Naive thymus-derived CD4-positive, alpha-beta T cell (primary cell): ENCODE measurements around the gene OTOP1. TPM values are rescaled to one million over a fixed set of nuclear protein-coding genes. Genes with fewer than 3 reads are reported as not detected.
"Not testable (repeated sequence)": the region's sequence is repeated elsewhere in the genome, so short reads cannot be mapped to it uniquely, and the experiment has no call there.

ENCODE experiments used
- ATAC-seq: fragments of 150-1000 bp; cut with Tn5 transposase; 2 replicates; pipeline ENCODE4 v1.10.0; 2021; ENCODE audit warnings: mild to moderate bottlenecking, moderate library complexity
- CTCF ChIA-PET: fragments of 350-600 bp; sonication (Branson Sonifier 250); formaldehyde crosslinking; loops from one replicate; lab custom pipeline; 2021; ENCODE audit warnings: antibody characterized with exemption; lab: Charles Lee
- POLR2A ChIA-PET: fragments of 350-600 bp; sonication (Branson Sonifier 250); formaldehyde crosslinking; loops from one replicate; lab custom pipeline; 2021; ENCODE audit warnings: antibody characterized with exemption, inconsistent platforms; lab: Charles Lee
- DNase-seq, 9 donors: peaks; one replicate each; pipeline versions ENCODE4 v3.0.0 to v3.0.0-alpha.2; 2020 to 2022; ENCODE audit warnings: mixed read lengths in 1 of 9
- H3K27ac ChIP-seq: one replicate; pipeline ENCODE4 v1.7.0; 2013; ENCODE audit warnings: mild to moderate bottlenecking, low read depth, low read length, moderate library complexity
- H3K27me3 ChIP-seq, 2 donors: one replicate each; pipeline ENCODE4 v1.7.0; 2013; ENCODE audit warnings: low read length in 2 of 2, mild to moderate bottlenecking in 2 of 2, moderate library complexity in 2 of 2; ENCODE audit not compliant: control insufficient read depth in 2 of 2, insufficient read depth in 2 of 2
- H3K36me3 ChIP-seq, 3 experiments: 1 replicate in 2 of 3; 2 replicates in 1 of 3; pipeline ENCODE4 v1.7.0; 2013; ENCODE audit warnings: low read length in 3 of 3, mild to moderate bottlenecking in 3 of 3, moderate library complexity in 1 of 3; ENCODE audit not compliant: insufficient read depth in 3 of 3, control insufficient read depth in 2 of 3
- H3K4me1 ChIP-seq, 2 donors: one replicate each; pipeline ENCODE4 v1.7.0; 2013; ENCODE audit warnings: low read length in 2 of 2, mild to moderate bottlenecking in 2 of 2, moderate library complexity in 1 of 2; ENCODE audit not compliant: control insufficient read depth in 2 of 2, insufficient read depth in 2 of 2
- H3K4me3 ChIP-seq: 2 replicates; pipeline ENCODE4 v1.7.0; 2013; ENCODE audit warnings: mild to moderate bottlenecking, low read length
- H3K9me3 ChIP-seq, 3 experiments: 1 replicate in 2 of 3; 2 replicates in 1 of 3; pipeline ENCODE4 v1.7.0; 2013; ENCODE audit warnings: low read length in 3 of 3; ENCODE audit not compliant: control insufficient read depth in 2 of 3
- H3K27ac Mint-ChIP-seq, 9 donors: one replicate each; pipeline ENCODE4 v1.8.0; 2020 to 2022; ENCODE audit warnings: mixed read lengths in 9 of 9, mild to moderate bottlenecking in 8 of 9, moderate library complexity in 5 of 9, inconsistent platforms in 2 of 9
- H3K27me3 Mint-ChIP-seq, 5 donors: one replicate each; pipeline ENCODE4 v1.8.0; 2021 to 2022; ENCODE audit warnings: mixed read lengths in 5 of 5, mild to moderate bottlenecking in 1 of 5
- H3K36me3 Mint-ChIP-seq, 5 donors: one replicate each; pipeline ENCODE4 v1.8.0; 2020 to 2022; ENCODE audit warnings: mixed read lengths in 5 of 5, mild to moderate bottlenecking in 3 of 5, inconsistent platforms in 1 of 5
- H3K4me1 Mint-ChIP-seq, 7 donors: one replicate each; pipeline ENCODE4 v1.8.0; 2020 to 2022; ENCODE audit warnings: mixed read lengths in 7 of 7, mild to moderate bottlenecking in 3 of 7, inconsistent platforms in 1 of 7
- H3K4me3 Mint-ChIP-seq, 10 donors: one replicate each; pipeline ENCODE4 v1.8.0; 2020 to 2022; ENCODE audit warnings: mild to moderate bottlenecking in 10 of 10, mixed read lengths in 10 of 10, moderate library complexity in 6 of 10, inconsistent platforms in 2 of 10
- H3K9me3 Mint-ChIP-seq, 11 donors: one replicate each; pipeline ENCODE4 v1.8.0; 2020 to 2022; ENCODE audit warnings: mixed read lengths in 11 of 11, mild to moderate bottlenecking in 4 of 11, inconsistent platforms in 1 of 11, moderate library complexity in 1 of 11
- intact Hi-C, 2 donors: fragments of 100-400 bp; cut with micrococcal nuclease; formaldehyde crosslinking; loops; one replicate each; pipeline ENCODE4 v1.15.1; 2023
- polyA plus RNA-seq, 2 donors: library from polyadenylated mRNA; unstranded; fragments of 300-500 nt; fragmentation: Illumina TruSeq; gene quantifications; one replicate each; pipeline ENCODE4 v1.2.3, GENCODE V29; 2021
- total RNA-seq, 6 experiments: library from RNA in 5 of 6; stranded (reverse) in 5 of 6; gene quantifications; 1 replicate in 5 of 6; 2 replicates in 1 of 6; pipeline ENCODE4 v1.2.3 and lab custom pipeline; 2021 to 2026

The OTOP1 gene
- total and polyA plus RNA-seq, 7 experiments from 2014 or later = not detected

GRCh38 chr4:4254666-4255065 lies 27.9 kb upstream of the OTOP1 start:
- Mint-ChIP-seq H3K9me3 (no peaks in the 10 kb centered on the region), H3K4me3 (no peak overlapping the region), H3K4me1 (peaks cover 0 to 8% (median 0%) of the 10 kb centered on the region in 7 donors), H3K27me3 (peaks cover 0 to 12% (median 0%) of the 10 kb centered on the region in 5 donors), H3K36me3 (no peaks in the 10 kb centered on the region), H3K27ac (no peak overlapping the region)
- Histone ChIP-seq H3K4me1 (no peaks in the 10 kb centered on the region), H3K27me3 (no peaks in the 10 kb centered on the region), H3K36me3 (no peaks in the 10 kb centered on the region), H3K9me3 (no peaks in the 10 kb centered on the region), H3K4me3 (no peak overlapping the region), H3K27ac (no peak overlapping the region)
- DNase-seq (no peak), ATAC-seq (no peak)
- ChIA-PET POLR2A (interaction anchor here (0.8 kb wide), 1 partner anchor 54 kb away, joined by 3 read pairs; no protein-coding TSS in a partner anchor), CTCF (interaction anchor here (1.2 kb wide), 1 partner anchor 8 kb away, joined by 3 read pairs; no protein-coding TSS in a partner anchor)
- intact Hi-C loops = no loop called here

DNA sequence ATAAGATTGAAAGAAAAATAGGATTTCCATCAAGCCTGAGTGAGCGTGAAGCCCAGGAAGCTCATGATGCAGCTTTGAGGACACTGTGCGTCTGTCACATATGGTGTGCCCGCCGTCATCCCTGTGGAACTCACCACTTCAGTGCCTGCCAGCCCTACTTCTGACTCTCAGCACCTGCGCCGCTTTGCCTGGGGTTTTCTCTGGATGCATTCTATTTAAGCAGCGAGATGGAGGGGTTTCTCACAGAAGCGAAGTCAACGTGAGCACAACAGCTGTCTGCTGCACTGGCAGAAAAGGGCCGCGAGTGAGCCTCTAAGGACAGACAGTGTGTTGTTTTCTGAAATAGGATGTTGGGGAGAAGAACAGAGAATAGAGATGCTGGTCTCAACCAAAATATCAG lies 27.5 kb upstream of the OTOP1 start:
- intact Hi-C loops = no loop called here

GRCh38 chr4:4249866-4250265 lies 23.1 kb upstream of the OTOP1 start:
- H3K27ac Mint-ChIP-seq = peak overlapping the region in 1 of 9 donors; percentile 65
- H3K9me3 Mint-ChIP-seq = no peaks in the 10 kb centered on the region
- CTCF ChIA-PET = no interaction called here
- H3K4me1 Mint-ChIP-seq = peaks cover 22 to 48% (median 34%) of the 10 kb centered on the region in 7 donors
- no peak for ATAC-seq
- no peak overlapping the region for H3K4me3 ChIP-seq
- no peaks in the 10 kb centered on the region for H3K27me3 ChIP-seq
- H3K27ac ChIP-seq = no peak overlapping the region
- peaks cover 0 to 10% (median 2%) of the 10 kb centered on the region in 3 experiments for H3K36me3 ChIP-seq
- no peaks in the 10 kb centered on the region for H3K9me3 ChIP-seq
- intact Hi-C loops = loop anchor here (2.0 to 10.0 kb wide), 2 partner anchors 295 kb away; no protein-coding TSS in a partner anchor
- peaks cover 0 to 11% (median 0%) of the 10 kb centered on the region in 5 donors for H3K27me3 Mint-ChIP-seq
- peaks cover 3 to 12% (median 7%) of the 10 kb centered on the region in 5 donors for H3K36me3 Mint-ChIP-seq
- peaks cover 8 to 22% of the 10 kb centered on the region in 2 donors for H3K4me1 ChIP-seq
- DNase-seq = no peak
- POLR2A ChIA-PET = interaction anchor here (1.0 kb wide), 2 partner anchors 40 to 99 kb away, joined by 3 read pairs; partner anchors contain the start of genes LYAR and ZBTB49
- peak overlapping the region in 9 of 10 donors; percentile 6 to 92 (median 27) for H3K4me3 Mint-ChIP-seq

More for the DNA sequence above, 27.5 kb upstream of the OTOP1 start:
- peaks cover 0 to 12% (median 0%) of the 10 kb centered on the region in 5 donors for H3K27me3 Mint-ChIP-seq
- no peak overlapping the region for H3K27ac ChIP-seq
- no peak for DNase-seq
- no peak overlapping the region for H3K4me3 Mint-ChIP-seq
- ChIA-PET CTCF (interaction anchor here (0.6 to 1.2 kb wide), 2 partner anchors 8 to 62 kb away, joined by 3 read pairs; no protein-coding TSS in a partner anchor), POLR2A (interaction anchor here (0.8 kb wide), 1 partner anchor 54 kb away, joined by 3 read pairs; no protein-coding TSS in a partner anchor)
- H3K4me1 Mint-ChIP-seq = peaks cover under 1 to 10% (median 2%) of the 10 kb centered on the region in 7 donors
- H3K4me3 ChIP-seq = no peak overlapping the region
- H3K27ac Mint-ChIP-seq = no peak overlapping the region
- no peaks in the 10 kb centered on the region for H3K36me3 Mint-ChIP-seq
- no peaks in the 10 kb centered on the region for H3K9me3 Mint-ChIP-seq
- no peaks in the 10 kb centered on the region for H3K9me3 ChIP-seq
- no peaks in the 10 kb centered on the region for H3K36me3 ChIP-seq
- no peak for ATAC-seq
- no peaks in the 10 kb centered on the region for H3K4me1 ChIP-seq
- H3K27me3 ChIP-seq = no peaks in the 10 kb centered on the region

DNA sequence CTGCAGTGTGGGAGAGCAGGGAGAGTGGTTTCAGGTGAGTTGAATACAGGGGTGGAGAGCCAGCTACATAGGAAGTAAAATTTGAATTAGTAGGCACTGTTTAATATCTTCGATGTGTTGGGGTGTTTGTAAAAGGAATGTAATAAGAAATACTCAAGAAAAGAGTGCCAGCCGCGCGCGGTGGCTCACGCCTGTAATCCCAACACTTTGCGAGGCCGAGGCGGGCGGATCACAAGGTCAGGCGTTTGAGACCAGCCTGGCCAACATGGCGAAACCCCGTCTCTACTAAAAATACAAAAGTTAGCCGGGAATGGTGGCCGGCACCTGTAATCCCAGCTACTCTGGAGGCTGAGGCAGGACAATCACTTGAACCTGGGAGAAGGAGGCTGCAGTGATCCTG lies 22.6 kb upstream of the OTOP1 start:
- intact Hi-C loops = loop anchor here (2.0 to 10.0 kb wide), 2 partner anchors 295 kb away; no protein-coding TSS in a partner anchor
- ATAC-seq = not testable (repeated sequence)
- peak overlapping the region in 7 of 9 donors; percentile 96 to 99 (median 98) for H3K27ac Mint-ChIP-seq

GRCh38 chr4:4248885-4249203 lies 22.1 kb upstream of the OTOP1 start:
- Mint-ChIP-seq H3K27me3 (peaks cover 0 to 7% (median 0%) of the 10 kb centered on the region in 5 donors), H3K36me3 (peaks cover 4 to 13% (median 9%) of the 10 kb centered on the region in 5 donors), H3K27ac (peak overlapping the region; percentile 96 to 99 (median 98)), H3K9me3 (peaks cover 0 to under 1% (median 0%) of the 10 kb centered on the region in 11 donors), H3K4me1 (peaks cover 22 to 50% (median 35%) of the 10 kb centered on the region in 7 donors), H3K4me3 (peak overlapping the region; percentile 91 to 98 (median 96))
- peak overlapping the region; percentile 89 for H3K4me3 ChIP-seq
- intact Hi-C loops = loop anchor here (1.0 to 10.0 kb wide), 5 partner anchors 41 to 294 kb away; partner anchors contain the start of genes LYAR (in 2 of the 2), STX18 (in 2 of the 2) and ZBTB49 (in 2 of the 2)
- DNase-seq (no peak), ATAC-seq (no peak)
- peaks cover 1 to 19% (median 6%) of the 10 kb centered on the region in 3 experiments for H3K36me3 ChIP-seq
- ChIA-PET POLR2A (interaction anchor here (1.0 to 2.3 kb wide), 6 partner anchors 11 to 293 kb away, joined by 3 to 15 read pairs (median 4); partner anchors contain the start of genes LYAR, STX18 and ZBTB49), CTCF (interaction anchor here (0.9 to 1.1 kb wide), 2 partner anchors 11 to 18 kb away, joined by 3 to 7 read pairs; no protein-coding TSS in a partner anchor)
- no peaks in the 10 kb centered on the region for H3K9me3 ChIP-seq
- H3K27ac ChIP-seq = peak overlapping the region; percentile 84
- H3K27me3 ChIP-seq = no peaks in the 10 kb centered on the region
- peaks cover 8 to 22% of the 10 kb centered on the region in 2 donors for H3K4me1 ChIP-seq

More for the DNA sequence above, 22.6 kb upstream of the OTOP1 start:
- H3K36me3 ChIP-seq = peaks cover 0 to 15% (median 6%) of the 10 kb centered on the region in 3 experiments
- CTCF ChIA-PET = interaction anchor here (0.9 to 1.1 kb wide), 2 partner anchors 11 to 18 kb away, joined by 3 to 7 read pairs; no protein-coding TSS in a partner anchor
- Mint-ChIP-seq H3K36me3 (peaks cover 4 to 13% (median 9%) of the 10 kb centered on the region in 5 donors), H3K4me3 (peak overlapping the region in 7 of 10 donors; percentile 11 to 93 (median 39)), H3K4me1 (peaks cover 22 to 48% (median 34%) of the 10 kb centered on the region in 7 donors)
- not testable (repeated sequence) for H3K27ac ChIP-seq, H3K9me3 ChIP-seq, H3K9me3 Mint-ChIP-seq, DNase-seq, H3K4me3 ChIP-seq, H3K27me3 ChIP-seq, H3K27me3 Mint-ChIP-seq
- POLR2A ChIA-PET = interaction anchor here (1.0 kb wide), 2 partner anchors 41 to 99 kb away, joined by 3 read pairs; partner anchors contain the start of genes LYAR and ZBTB49
- H3K4me1 ChIP-seq = peaks cover 8 to 22% of the 10 kb centered on the region in 2 donors
